Lung microvascular endothelial cell (primary cell): ENCODE data around the gene MNDA. TPM values are rescaled to one million over a fixed set of nuclear protein-coding genes. Genes with fewer than 3 reads are reported as not detected.

Experiments
- DNase-seq, 2 donors: peaks; one replicate each; pipeline versions ENCODE4 v3.0.0 to v3.0.0-alpha.2; 2010; ENCODE audit warnings: low read depth in 2 of 2
- total RNA-seq: library from RNA; depleted of rRNA; stranded (reverse); fragments of >200 nt; gene quantifications from 2 replicates; pipeline ENCODE4 v1.2.1, GENCODE V29; 2014

MNDA gene
- total RNA-seq = not detected in 2 replicates

DNA sequence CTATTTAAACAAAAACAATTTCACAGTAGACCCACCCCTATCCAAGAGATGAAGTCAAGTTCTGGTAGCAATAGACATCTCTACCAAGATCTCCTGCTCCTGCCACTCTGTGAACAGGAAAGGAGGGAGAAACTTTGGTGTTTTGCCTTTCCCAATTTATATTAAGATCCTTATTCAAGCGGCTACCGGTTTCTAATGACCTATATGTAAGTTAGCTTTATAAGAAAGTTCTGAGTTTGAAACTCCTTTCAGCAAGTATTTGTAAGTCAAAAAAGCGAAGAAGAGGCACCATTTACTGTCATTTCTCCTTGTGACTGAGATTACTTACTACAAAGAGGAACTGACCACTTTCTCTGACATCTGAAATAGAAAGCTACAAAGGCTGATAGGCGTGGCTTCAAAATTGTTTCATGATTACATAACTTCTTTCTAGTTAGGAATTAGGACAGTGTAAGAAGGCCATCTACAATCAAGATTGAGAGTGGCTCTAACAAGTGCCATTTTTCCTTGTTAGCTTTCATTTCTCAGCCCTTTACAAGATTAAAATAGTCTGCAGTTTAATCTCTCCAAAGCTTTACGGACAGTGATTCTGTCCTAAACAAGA is at the start of gene MNDA:
Gene MNDA (plus strand): TSS at position 448 of the 604 bp plus-strand sequence. CDS start 10,803 bp downstream, outside the sequence.
- DNase-seq = no peak

GRCh38 chr1:158793604-158794003 is 37.5 kb upstream of the MNDA start:
- peak in 1 of 2 donors; percentile 7 for DNase-seq

DNA sequence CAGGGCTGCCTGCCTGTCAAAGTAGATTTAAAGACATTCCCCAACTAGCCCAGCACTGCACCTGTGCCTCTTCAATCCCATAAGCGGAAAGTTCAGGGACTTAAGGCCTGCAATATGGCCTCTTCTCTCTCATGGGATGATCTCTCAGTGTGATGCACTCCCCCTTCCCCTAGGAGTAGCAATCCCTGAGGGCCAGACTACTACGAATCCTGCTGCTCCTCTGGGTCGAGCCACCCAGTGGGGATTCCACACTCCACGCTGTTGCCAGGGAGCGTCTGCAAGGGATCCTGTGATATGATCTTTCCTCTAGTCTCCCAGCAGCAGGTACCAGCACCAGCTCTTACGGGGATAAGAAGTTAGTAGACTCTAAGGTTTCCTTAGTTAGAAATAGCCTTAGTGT is 36.9 kb upstream of the MNDA start:
- DNase-seq = no peak

DNA sequence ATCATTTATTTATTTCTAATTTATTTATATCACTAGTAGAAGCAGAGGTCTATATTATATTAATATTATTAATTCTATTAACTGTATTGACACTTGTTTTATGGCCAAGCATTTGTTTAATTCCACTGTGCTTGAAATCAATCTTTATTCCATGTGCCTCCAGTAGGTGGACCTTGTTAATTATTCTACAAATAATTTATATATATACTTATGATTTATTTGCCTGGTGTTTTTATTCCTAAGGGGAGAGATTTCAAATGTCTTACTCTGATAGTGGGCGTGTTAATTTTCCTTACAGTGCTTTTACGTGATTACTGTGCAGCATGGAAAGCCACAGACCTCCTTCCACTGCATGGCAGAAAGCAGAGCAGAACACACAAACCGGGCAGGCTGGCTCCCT is 32.6 kb upstream of the MNDA start:
- peak in 1 of 2 donors; percentile 8 for DNase-seq

GRCh38 chr1:158799689-158800088 is 31.5 kb upstream of the MNDA start:
- no peak for DNase-seq

- no peak for DNase-seq
Measured at GRCh38 chr1:158800526-158800925, 30.6 kb upstream of the MNDA start.

- DNase-seq = no peak
Measured at GRCh38 chr1:158801396-158801795, 29.8 kb upstream of the MNDA start.

DNA sequence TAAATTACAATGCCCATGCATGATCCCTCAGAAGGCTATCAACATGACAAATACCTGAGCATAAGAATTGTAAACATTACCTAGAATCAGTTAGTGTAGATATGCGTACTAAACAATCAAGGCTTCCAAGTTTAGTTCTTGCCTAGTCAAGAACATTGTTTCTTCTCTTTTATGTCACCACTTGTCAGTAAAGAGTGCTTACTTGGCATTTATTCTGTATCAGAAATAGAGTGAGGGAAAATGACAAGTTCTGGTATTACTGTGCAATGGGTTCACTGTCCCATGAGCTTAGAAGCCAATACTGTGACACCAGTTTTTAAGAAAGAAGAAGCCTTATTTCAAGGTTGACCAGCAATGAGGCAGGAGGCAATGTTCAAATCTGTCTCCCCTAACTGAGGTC is 27.5 kb upstream of the MNDA start:
- DNase-seq = no peak

GRCh38 chr1:158806916-158807536 is 24.1 kb upstream of the MNDA start:
- no peak for DNase-seq

GRCh38 chr1:158809256-158809655 is 21.9 kb upstream of the MNDA start:
- DNase-seq = no peak

GRCh38 chr1:158809862-158810261 is 21.3 kb upstream of the MNDA start:
- no peak for DNase-seq

DNA sequence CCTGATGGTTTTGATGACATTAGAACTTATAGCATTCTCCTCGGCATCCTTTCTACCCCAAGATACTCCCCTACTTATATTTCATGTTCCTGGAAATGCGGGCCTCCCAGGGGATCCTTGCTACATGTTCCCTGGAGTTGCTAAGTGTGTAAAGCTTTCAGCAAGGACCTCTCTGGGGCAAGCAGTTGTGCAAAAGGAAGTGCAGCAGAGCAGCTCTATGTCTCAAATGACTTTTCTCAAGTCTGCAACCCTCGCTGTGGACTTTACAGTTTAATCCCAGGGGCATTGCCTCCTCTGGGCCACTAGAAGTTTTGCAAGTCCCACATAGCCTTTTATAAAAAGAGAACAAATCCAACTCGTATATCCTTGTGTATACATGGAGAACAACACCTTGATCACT is 20.8 kb upstream of the MNDA start:
- no peak for DNase-seq

- no peak for DNase-seq
Measured at GRCh38 chr1:158812336-158812735, 18.8 kb upstream of the MNDA start.

GRCh38 chr1:158813164-158813563 is 18.0 kb upstream of the MNDA start:
- DNase-seq = no peak

- DNase-seq = no peak
Measured at GRCh38 chr1:158814970-158815369, 16.2 kb upstream of the MNDA start.

- DNase-seq = no peak
Measured at GRCh38 chr1:158818560-158818959, 12.6 kb upstream of the MNDA start.

DNA sequence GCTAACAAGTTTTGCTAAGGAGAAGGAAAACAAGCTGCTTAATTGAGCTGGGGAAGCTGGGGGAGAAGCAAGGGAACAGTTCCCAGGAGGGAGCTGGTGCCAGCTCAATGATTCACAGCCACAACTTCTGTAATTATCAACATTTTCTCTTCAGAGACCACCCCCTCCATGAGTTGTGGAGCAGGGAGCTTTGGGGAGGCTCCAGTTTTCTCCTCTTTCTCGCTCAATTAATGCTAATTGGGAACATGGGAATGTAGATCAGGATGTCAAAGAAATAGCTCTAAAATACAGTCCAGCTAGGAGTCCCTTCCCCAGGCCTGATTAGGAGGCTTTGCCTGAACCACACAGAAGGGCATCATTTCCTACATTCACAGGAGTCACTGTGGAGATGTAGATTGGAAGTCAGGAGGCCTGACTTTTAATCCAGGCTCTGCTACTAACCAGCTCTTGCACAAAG is 12.1 kb upstream of the MNDA start:
- DNase-seq = peak in 1 of 2 donors; percentile 9

DNA sequence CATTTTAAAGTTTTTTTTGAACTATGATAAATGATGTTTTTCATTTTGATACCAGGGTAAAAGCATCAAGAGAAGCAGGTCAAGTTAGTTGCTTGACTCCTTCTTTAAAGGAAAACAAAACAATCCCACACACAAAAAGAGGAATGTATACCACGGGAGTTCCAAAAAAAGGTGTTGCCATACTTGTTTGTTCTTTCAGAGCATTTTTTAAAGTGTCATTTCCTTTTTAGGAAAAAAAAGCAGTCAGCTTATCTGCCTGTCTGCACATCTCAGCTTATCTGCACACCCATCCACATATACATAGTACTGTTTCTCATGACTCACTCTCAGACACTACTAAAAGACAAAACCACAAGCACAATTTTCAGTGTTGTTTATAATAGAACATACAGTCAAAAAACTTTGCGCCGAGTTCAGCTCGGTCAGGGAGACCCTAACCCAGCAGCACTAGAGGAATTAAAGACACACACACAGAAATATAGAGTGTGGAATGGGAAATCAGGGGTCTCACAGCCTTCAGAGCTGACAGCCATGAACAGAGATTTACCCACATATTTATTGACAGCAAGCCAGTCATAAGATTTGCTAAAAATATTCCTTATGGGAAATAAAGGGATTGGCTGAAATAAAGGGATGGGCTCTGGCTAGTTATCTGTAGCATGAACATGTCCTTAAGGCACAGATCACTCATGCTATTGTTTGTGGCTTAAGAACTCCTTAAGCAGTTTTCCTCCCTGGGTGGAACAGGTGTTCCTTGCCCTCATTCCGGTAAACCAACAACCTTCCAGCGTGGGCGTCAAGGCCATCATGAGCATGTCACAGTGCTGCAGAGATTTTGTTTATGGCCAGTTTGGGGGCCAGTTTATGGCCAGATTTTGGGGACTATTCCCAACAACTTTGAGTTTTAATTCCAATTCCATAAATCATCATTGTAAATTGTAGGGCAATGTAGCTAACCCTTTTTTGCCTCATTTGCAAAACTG is 11.4 kb upstream of the MNDA start:
- peak; percentile 11 to 42 for DNase-seq

DNA sequence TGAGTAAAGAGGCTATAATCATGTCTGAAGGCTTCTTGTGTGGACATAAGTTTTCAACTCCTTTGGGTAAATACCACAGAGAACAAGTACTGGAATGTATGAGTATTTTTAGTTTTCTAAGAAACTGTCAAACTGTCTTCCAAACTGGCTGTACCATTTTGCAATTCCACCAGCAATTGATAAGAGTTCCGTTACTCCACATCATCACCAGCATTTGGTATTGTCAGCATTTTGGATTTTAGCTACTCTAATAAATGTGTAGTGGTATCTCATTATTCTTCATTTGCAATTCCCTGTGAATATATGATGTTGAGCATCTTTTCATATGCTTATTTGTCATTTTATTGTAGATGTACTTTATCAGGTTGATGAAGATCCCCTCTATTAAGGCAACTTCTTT is 9.4 kb upstream of the MNDA start:
- DNase-seq = no peak

DNA sequence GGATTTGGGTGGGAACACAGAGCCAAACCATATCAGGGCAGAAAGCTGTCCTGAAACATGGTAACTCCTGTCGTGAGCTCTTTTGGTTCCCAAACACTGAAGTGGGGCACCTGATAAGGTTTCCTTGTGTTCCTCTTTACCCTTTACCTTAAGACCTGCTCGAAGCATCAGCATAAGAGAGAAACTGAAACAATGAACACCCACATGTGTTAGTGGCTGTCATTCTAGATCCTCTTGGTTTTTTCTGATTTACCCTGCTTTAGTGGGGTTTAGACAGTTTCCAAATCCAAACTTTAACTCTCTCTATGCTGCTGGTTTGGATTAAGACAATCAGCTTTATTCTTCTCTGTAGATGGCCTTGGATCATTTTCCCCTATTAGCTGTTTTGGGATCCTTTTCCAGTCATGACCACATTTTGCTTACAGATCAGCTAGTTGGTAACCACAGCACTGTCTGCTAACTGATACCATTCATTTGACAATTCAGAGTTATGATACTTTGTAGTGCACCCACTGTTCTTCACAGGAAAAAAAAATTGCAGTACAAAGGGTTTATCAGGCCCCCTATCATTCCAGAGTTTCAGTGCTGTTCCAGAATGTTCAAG is 975 bp upstream of the MNDA start:
- DNase-seq = no peak

DNA sequence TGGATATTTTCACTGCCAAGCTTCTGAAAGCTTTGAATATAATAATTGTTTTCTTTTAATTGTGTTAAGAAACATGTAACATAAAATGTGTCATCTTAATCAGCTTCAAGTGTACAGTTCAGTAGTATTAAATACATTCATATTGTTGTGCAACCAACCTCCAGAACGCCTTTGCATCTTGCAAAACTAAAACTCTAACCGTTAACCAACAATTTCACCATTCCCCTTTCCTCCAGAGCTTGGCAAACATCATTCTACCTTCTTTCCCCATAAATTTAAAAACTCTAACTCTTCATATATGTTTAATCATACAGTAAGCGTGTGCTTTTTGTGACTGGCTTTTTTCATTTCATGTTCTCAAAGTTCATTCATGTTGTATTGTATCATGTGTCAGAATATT is 2.1 kb downstream of the MNDA start:
- no peak for DNase-seq

- DNase-seq = no peak
Measured at GRCh38 chr1:158836038-158836437, 4.9 kb downstream of the MNDA start.
